ENCODE data around the gene BEST1.

GRCh38 chr11:61948505-61948904 lies 1.6 kb upstream of the BEST1 start:
- TF ChIP-seq CTCF (conservative IDR thresholded peaks at IDR 0.05 in 1 of 2, IDR thresholded peaks at IDR 0.05 in 1 of 2; ENCODE audit: low read depth in 1 of 2, low read length in 2 of 2) (no peak), EZH2 (IDR thresholded peaks at IDR 0.05; ENCODE audit: low read length, missing control alignments) (no peak)
